ENCODE results near the gene SLC6A8.
"Not testable (repeated sequence)": the region's sequence is repeated elsewhere in the genome, so short reads cannot be mapped to it uniquely, and the experiment has no call there.

The SLC6A8 gene

DNA sequence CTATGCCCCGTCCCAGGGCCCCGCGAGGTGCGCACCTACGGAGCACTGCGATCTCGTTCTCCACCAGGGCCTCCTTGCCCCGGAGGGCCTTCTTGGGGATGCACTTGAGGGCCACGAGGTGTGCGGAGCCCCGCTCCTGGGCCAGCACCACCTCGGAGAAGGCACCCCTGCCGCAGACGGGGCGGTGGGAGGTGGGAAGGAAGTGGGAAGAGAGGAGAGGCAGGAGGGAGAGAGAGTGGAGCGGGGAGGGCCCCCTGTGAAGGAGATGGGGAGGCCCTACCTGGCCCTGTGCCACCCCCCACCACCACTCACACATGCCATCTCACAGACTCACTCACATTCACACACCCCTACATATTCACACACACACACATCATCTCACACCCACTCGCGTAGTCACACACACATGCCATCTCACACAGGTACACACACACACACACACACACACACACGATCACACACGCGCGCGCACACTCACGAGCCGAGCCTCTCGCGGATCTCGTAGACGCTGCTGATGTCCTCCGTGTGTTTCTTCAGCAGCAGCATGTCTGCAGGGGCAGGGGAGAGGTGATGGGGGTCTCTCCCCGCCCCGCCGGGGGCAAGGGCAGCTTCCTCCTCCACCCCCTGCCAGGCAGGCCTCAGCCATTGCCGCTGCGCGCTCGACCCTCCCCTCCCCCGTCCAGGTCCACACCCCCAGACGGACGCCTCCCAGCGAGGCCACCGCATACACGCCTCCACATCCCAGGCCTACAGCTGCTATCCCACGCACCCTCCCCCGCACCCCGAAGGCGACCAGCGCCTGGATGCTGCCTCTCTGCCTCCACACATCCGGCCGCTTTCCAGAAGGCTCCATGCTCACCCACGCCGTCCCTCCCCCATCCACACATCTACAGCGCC, 14.9 kb upstream of the SLC6A8 start:
- DNase-seq = no peak

DNA sequence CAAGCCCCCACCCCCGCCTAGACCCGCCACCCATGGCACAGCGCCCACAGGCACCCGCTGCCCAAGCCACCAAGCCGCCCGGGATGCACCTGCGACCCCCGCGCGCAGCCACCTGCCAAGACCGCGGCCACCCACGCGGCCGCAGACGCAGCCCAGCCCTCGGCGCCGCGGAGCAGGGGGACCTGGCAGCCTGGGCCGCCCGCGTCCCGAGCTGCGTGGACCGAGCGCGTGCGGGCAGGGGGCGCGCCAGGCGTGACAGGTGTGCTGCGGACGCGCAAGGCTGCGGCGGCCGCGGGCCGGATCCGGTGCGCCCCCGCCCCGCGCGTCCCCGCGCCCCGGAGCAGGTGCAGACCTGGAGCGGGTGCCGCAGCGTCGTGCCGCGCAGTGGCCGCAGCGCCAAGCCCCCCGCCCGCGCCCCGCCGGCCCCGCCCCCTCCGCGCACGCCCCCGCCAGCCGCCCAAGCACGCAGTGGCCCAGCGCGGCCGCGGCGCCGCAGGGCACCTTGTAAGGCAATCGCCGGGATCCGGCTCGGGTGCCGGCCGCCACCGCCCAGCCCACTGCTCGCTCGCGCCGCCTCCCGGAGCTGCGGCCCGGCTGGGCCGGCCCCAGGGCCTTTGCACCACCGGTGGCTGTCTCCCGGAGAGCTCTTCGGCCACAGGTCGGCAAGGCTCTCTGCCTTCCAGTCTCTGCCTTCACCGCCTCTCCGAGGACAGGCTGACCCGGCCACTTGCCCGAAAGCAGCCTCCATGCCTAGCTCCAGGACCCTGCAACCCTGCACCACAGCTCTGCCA, 14.1 kb upstream of the SLC6A8 start, which contains the start of gene PNCK:
Gene PNCK, minus strand, starts transcription at position 386 of the 791 bp plus-strand sequence. CDS start 737 bp downstream, outside the sequence.
- DNase-seq = no peak

DNA sequence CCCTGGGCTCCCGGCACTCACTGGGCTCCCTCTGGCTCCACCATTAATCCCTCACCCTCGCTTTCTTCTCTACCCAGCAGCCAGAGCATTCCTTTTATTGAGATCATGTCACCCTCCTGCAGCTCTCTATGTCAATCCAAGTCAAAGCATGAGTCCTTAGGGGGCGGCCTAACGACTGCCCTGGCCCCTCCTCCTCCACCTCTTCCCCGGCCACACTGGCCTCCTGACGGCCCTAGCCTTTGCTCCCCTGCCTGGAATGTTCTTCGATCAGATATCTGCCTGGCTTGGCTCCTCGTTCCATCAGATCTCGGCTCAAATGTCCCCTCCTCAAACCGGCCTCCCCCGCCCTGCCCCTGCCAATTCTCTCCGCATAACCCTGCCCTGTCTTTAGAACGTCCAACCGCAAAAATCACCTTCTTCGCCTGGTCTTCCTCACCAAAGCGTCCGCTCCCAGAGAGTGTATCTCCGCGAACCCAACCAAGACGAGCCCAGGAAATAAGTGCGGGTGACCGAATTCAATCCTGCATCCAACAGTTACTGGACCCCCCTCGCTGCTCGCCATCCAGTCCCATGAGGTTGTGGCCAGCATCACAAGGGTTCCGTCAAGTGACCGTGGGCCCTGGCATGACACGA, 13.4 kb upstream of the SLC6A8 start:
- no peak for DNase-seq

DNA sequence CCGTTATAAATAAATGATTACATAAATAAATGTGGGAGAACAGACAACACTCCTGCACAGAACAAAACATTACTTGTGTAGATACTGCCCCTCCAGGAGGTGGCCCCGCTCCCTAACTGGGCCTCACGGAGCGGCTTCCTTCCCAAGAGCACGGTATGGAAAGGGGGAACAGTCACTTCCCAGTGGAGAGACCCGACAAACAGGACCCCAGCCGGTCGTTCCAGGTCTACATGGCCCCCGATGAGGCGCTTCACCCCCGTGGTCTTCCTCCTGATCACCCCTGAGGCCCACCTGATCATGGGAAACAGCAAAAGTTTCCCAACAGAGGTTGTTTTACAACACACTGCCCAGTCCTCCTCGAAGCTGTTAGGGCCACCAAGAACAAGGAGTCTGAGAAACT, 6.6 kb upstream of the SLC6A8 start:
- no peak for DNase-seq

DNA sequence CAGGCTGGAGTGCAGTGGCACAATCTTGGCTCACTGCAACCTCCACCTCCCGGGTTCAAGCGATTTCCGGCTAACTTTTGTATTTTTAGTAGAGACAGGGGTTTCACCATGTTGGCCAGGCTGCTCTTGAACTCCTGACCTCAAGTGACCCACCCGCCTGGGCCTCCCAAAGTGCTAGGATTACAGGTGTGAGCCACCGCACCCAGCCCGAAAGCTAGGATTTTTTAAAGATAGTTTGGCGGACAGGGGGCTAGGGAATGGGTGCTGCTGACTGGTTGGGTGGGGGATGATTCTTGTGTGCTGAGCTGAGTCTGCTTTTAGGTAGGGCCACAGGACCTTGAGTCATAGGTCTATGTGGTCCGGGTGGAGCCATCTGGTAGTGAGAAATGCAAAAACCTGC, 4.2 kb upstream of the SLC6A8 start:
- not testable (repeated sequence) for DNase-seq

DNA sequence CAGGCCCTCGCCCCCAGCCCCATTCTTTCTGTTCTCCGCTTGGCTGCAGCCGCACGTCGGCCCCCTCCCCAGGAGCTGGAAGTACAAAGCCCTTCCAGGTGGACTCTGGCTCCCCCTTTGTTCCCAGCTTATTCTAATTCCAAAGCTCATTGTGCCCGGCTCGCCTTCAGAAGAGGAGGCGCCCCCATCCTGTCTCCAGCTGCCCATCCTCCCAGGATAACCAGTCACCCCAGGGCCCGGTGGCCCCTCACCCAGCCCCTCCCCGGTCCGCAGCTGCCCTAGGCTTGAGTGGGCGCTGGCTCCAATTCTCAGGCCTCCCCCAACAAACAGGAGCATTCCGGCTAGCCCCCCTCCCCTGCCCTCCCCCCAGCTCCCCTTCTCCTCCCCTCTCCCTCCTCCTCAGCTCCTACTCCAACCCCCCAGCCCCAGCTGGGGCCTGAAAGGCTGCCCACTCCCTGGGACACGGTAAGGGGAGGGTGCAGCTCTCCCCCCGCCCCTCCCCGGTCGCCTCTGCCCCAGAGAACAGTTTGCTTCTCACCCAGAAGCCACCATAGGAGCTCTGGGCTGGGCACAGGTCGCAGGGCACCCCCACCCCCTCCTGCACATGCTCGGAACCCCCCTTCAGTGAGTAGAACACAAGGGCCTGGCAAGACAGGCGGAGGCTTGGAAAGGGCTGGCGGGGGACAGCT, 3.1 kb upstream of the SLC6A8 start:
- DNase-seq = no peak

DNA sequence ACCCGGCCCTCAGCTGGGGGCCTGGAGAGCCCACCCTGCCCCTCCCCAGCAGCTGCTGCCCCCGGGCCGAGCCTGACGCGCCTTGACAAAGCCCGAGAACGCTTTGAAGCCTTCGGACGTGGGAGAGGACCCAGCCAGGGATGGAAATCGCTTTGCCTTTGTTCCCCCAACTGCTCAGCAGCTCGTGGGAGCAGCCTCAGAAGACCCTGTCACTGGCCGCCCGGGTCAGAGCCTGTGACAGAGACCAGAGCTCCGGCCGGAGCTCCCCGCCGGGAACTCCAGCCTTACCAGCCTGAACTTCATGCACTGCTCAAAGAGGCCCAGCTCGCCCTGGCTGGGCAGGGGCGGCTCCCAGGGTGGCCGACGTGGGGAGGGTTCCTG, 2.6 kb upstream of the SLC6A8 start:
- no peak for DNase-seq

DNA sequence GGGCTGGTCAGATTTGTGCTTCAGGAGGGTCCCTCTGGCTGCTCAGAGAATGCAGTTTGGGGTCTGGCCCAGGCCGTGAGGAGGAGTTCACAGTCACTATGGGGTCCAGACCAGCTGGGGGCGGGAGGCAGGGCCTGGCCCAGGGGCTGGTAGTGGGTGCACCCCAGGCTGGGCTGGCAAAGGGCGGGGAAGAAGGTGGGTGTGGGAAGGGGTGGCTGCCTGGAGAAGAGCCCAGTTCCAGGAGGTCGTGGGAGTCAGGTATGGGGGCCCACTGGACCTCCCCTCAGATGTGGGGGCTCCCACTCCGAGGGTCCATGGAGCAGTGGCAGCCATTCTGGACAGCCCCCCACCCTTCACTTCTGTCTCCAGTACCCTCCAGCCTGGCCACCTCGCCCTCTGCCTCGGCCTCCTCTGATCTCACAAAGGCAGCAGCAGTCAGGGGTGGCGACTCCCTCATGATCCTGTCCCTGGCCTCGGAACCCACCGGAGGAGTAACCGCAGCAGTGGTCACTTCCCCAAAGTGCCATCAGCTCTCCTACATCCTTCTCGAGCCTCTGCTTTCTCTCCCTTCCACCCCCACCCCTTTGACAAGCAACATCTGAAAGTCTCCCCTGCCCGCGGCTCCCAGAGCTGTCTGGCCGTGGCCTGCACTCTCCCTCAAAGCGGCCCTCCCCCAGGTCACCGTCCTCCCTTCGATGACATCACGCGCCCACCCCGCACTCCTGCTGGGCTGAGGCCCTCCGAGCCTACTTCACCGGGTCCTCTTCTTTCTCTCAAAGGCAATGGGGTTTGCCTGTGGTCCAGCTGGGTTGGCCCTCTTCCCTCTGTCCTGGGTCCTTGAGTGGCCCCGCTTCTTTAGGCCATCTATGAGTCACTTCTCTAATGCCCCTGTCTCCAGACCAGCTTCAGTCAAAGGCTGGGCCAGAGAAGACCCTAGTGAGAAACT, 1.7 kb upstream of the SLC6A8 start:
- no peak for DNase-seq

DNA sequence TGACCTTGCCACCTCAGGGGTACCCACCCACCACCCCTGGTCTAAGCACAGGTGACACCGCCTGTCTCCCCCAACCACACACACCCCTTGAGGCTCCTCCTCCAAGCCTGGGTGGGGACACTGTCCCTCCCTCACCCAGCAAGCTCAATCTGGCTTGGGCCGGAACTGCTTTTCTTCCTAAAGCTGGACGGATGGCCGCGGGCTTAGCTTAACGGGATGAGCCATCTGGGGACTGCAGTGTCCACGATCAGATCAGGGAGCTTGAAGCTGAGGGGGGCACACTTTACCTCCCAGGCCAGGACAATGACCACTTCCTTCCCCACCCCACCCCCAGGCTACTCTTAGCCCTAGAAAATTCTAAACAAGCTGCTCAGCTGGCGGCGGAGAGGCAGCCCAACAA, 1.0 kb upstream of the SLC6A8 start:
- no peak for DNase-seq

DNA sequence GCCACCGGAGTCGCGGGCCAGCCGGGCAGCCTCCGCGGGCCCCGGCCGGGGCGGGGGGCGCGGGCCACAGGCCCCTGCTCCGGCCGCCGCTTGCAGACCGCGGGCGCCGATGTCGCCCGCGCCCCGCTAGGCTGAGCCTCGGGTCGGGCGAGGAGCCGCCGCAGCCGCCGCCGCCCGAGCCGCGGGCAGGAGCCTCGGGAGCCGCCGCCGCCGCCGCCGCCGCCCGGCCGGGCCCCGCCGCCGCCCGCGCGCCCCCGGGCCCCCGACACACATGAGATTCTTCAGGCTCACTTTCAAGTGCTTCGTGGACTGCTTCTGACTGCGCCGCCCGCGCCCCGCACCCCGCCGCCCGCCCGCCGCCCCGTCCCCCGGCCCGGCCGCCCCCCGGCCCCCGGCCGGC, 345 bp downstream of the SLC6A8 start:
- DNase-seq = no peak

DNA sequence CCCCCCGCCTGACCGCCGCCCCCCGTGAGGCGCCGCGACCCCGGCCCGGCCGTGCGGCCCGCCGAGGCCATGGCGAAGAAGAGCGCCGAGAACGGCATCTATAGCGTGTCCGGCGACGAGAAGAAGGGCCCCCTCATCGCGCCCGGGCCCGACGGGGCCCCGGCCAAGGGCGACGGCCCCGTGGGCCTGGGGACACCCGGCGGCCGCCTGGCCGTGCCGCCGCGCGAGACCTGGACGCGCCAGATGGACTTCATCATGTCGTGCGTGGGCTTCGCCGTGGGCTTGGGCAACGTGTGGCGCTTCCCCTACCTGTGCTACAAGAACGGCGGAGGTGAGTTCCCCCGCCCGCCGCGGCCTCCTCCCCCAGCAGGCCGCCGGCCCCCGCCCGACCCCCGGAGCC, 780 bp downstream of the SLC6A8 start:
- DNase-seq = no peak

DNA sequence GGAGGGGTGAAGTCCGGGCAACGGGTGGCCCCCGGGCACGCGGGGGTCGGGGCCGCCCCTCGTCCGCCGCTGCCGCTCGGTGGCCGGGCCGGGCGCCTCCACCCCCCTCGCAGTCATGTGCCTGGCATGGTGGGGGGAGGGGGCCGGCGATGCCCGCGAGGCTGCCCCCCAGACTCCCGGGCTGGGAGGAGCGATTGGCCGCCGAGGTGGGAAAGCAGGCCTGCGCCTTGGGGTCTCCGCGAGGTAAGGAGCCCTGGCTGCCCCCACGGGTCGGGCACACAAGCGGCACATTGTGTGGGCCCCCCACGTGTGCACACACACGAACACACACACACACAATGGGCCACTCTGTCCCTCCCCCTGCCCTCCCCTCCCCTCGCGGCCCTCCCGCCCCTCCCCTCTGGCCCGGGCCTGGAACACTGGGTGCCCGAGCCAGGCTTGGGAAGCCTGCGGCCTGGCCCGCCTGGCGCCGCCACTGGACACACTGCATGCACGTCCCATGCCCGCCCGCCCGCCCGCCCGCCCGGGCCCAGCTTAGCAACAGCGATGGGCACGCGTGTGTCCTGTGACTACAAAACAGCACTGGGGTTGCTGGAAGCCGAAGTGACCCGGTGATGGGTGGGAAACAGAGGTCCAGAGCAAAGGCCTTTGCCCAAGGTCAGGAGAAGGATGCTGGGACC, 1.3 kb downstream of the SLC6A8 start:
- no peak for DNase-seq

DNA sequence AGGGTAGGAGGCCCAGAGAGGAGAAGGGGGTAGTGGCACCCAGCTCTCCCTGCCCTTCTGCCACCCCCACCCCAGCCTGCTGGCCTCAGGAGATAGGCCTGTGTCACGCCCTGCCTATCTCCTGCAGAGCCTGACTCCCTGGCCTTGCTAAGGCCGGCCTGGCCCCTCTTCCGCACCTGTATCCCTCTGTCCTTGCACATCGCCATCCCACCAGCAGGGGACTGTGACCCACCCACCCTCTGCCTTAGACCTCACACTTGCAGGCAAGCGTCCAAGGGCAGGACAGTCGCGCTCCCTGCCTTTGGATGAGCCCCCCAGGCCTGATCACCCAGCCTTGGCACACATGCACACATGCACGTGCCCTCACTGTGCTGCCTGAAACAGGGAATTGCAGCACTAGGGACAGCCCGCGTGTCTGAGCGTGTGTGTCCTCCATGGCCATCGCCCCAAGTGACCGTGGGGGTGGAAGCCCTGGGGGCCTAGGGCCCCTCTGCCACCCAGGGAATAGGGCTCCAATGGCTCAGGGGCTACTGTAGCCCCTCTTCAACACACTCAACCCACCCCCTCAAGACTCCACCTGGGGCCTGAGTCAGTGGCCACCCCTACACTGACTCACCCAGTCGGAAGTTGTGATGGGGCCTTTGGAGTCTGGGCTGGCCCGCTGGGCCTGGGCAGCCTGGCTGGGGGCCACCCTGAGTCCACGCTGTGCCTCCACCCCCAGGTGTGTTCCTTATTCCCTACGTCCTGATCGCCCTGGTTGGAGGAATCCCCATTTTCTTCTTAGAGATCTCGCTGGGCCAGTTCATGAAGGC, 2.1 kb downstream of the SLC6A8 start:
- DNase-seq = no peak

DNA sequence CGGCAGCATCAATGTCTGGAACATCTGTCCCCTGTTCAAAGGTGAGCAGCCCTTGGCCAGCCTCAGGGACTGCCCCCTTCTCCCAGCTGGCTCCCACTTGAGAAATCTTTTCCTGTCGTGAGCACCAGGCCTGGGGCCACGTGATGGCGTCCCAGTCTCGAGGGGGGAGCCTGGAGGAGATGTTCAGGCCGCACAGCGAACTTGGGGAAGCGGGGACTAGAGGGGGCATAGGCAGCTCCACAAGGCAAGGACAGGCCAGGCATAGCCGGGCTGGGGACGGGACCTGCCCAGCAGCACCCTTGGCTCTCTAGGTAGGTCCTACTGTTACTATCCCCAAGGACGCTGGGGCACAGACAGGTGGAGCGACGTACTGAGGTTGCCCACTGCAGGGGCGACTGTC, 2.7 kb downstream of the SLC6A8 start:
- no peak for DNase-seq

DNA sequence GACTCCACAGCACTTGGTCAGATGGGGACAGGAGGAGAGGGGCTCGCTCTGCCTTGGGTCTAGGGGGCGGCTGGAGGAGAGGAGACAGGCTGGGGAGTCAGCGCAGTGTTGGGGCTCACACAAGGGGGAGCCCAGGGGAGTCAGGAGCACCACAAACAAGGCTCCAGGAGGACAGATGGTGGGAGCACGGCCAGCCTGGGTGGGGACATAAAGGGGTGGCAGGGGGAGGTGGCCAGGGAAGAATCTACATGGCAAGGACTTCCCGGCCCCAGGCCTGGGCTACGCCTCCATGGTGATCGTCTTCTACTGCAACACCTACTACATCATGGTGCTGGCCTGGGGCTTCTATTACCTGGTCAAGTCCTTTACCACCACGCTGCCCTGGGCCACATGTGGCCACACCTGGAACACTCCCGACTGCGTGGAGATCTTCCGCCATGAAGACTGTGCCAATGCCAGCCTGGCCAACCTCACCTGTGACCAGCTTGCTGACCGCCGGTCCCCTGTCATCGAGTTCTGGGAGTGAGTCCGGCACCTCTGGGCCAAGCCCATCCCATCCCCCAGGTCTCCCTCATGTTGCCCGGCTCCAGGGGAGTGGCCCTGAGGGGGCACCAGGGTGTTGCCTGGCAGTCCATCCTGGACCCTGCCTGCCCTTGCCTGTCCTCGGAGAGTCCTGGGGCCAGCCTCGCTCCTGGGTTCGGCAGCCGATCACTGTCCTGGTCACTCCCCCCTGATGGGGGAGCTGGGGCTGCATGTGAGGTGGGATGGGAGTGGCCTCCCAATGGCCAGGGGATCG, 3.5 kb downstream of the SLC6A8 start:
- DNase-seq = not testable (repeated sequence)

DNA sequence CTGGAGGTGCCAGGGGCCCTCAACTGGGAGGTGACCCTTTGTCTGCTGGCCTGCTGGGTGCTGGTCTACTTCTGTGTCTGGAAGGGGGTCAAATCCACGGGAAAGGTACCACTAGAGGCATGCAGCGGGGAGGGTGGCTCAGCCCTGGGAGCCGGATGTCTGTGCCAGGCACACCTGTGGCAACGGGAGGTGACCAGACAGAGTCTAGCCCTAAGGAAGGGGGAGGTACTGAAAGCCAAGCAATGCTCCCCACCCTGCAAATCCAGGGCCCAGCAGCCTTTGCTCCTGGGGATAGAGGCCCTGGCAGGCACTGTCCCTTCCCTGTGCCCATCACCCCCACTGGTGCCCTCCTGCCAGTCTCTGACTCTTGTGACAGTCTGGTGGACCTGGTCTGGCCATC, 4.3 kb downstream of the SLC6A8 start:
- DNase-seq = no peak

DNA sequence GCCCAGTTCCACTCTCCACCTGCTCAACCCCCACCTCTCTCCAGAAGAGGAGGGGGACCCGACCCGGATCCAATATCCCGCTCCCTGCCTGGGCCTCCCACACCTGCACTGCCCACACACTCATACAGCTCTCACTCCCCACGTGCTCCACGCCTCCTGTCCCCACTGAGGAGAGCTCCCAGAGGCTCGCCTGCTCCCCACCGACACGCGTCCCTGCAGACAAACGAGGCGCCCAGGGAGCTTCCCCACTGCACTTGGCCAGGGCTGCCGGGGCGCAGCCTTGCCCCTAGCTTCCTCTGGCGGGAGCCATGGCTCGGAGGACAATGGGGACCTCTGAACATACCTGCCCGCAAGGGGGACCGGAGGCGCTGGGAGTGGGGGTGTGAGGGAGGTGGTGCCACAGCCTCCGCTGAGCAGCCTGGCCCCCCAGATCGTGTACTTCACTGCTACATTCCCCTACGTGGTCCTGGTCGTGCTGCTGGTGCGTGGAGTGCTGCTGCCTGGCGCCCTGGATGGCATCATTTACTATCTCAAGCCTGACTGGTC, 5.0 kb downstream of the SLC6A8 start:
- DNase-seq = peak; percentile 12

DNA sequence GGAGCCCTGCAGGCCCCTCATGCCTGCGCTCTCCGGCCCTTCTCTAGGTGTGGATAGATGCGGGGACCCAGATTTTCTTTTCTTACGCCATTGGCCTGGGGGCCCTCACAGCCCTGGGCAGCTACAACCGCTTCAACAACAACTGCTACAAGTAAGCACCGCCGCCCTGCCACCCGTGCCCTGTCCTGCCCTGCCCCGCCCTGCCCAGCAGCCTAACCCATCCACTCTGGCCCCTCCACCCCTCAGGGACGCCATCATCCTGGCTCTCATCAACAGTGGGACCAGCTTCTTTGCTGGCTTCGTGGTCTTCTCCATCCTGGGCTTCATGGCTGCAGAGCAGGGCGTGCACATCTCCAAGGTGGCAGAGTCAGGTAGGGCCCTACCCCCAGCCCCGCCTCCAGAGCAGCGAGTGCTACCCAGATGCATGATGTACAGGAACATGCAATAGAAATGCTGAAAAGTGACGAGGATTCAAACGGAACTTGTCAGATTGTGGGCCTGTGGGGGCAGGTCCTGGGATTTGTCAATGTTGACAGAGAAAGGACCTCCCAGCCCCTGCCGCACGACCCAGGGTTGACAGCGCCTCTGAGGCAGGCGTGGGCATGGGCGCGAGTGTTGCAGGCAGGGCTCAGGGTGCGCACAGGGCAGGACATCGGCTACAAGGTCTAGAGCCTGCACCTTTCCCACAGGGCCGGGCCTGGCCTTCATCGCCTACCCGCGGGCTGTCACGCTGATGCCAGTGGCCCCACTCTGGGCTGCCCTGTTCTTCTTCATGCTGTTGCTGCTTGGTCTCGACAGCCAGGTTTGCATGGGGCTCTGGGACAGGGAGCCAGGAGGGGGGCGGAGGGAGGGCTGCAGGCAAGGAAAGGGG, 5.7 kb downstream of the SLC6A8 start:
- DNase-seq = no peak

Data from NCI-H1092 (cell line).